ENCODE measurements around the gene VWA3A.
"Not testable (repeated sequence)": the region's sequence is repeated elsewhere in the genome, so short reads cannot be mapped to it uniquely, and the experiment has no call there.

Gene VWA3A

GRCh38 chr16:22183335-22183734, 91.0 kb downstream of the VWA3A start:
- no peak for DNase-seq (ENCODE audit: low spot score)

- DNase-seq (ENCODE audit: low spot score), result no peak
These were observed 91.7 kb downstream of the VWA3A start for GRCh38 chr16:22183901-22184614.

- DNase-seq (ENCODE audit: low spot score), result no peak
These were observed 92.3 kb downstream of the VWA3A start for GRCh38 chr16:22184615-22184968.

GRCh38 chr16:22186517-22186916, 94.2 kb downstream of the VWA3A start:
- no peak for DNase-seq (ENCODE audit: low spot score)

- no peak for DNase-seq (ENCODE audit: low spot score)
These were observed 95.9 kb downstream of the VWA3A start for GRCh38 chr16:22188267-22188594.

GRCh38 chr16:22188595-22189442, 96.5 kb downstream of the VWA3A start:
- peak; percentile 66 for DNase-seq (ENCODE audit: low spot score)

- no peak for DNase-seq (ENCODE audit: low spot score)
These were observed 97.2 kb downstream of the VWA3A start for GRCh38 chr16:22189473-22190080.

- peak; percentile 56 for DNase-seq (ENCODE audit: low spot score)
These were observed 97.9 kb downstream of the VWA3A start for GRCh38 chr16:22190081-22190775.

GRCh38 chr16:22190776-22191531, 98.6 kb downstream of the VWA3A start:
- DNase-seq (ENCODE audit: low spot score), result peak; percentile 100

GRCh38 chr16:22191532-22192260, 99.4 kb downstream of the VWA3A start:
- DNase-seq (ENCODE audit: low spot score), result peak; percentile 54

- DNase-seq (ENCODE audit: low spot score), result peak; percentile 64
These were observed 100.1 kb downstream of the VWA3A start for GRCh38 chr16:22192261-22193062.

- DNase-seq (ENCODE audit: low spot score), result no peak
These were observed 100.7 kb downstream of the VWA3A start for GRCh38 chr16:22193063-22193411.

GRCh38 chr16:22194707-22195444, 102.5 kb downstream of the VWA3A start:
- DNase-seq (ENCODE audit: low spot score), result no peak

GRCh38 chr16:22195445-22195694, 103.0 kb downstream of the VWA3A start:
- DNase-seq (ENCODE audit: low spot score), result no peak

- DNase-seq (ENCODE audit: low spot score), result peak; percentile 93
These were observed 103.6 kb downstream of the VWA3A start for GRCh38 chr16:22195695-22196558.

GRCh38 chr16:22196559-22197168, 104.3 kb downstream of the VWA3A start:
- not testable (repeated sequence) for DNase-seq (ENCODE audit: low spot score)

GRCh38 chr16:22198547-22199293, 106.4 kb downstream of the VWA3A start:
- no peak for DNase-seq (ENCODE audit: low spot score)

GRCh38 chr16:22202261-22202637, 109.9 kb downstream of the VWA3A start:
- no peak for DNase-seq (ENCODE audit: low spot score)

All from hematopoietic multipotent progenitor cell treated with erythropoietin and hydrocortisone succinate and interleukin-3 and kit ligand, for 15 days (in vitro differentiated cells).